CD4-positive, alpha-beta T cell treated with Interleukin-1 beta for 1 hour (primary cell): ENCODE results near the gene MSX2.
A peak's percentile ranks its signal among the peaks of the same experiment; 100 is the strongest.

Experiments used
- DNase-seq, 2 donors: peaks; one replicate each; pipeline ENCODE4 v3.0.0-alpha.2; 2020 to 2022

MSX2 gene

GRCh38 chr5:174724484-174725260, at the start of gene MSX2:
TSS of gene MSX2 (plus strand) at chr5:174724582. CDS start at chr5:174724660, 78 bp downstream.
- peak; percentile 17 to 21 for DNase-seq

- DNase-seq: no peak
Measured at GRCh38 chr5:174675110-174675509, 49.3 kb upstream of the MSX2 start.

- DNase-seq: no peak
Measured at GRCh38 chr5:174675916-174676315, 48.5 kb upstream of the MSX2 start.

GRCh38 chr5:174678107-174678506, 46.3 kb upstream of the MSX2 start:
- DNase-seq: no peak

- DNase-seq: no peak
Measured at GRCh38 chr5:174680901-174681565, 43.3 kb upstream of the MSX2 start.

GRCh38 chr5:174687503-174687902, 36.9 kb upstream of the MSX2 start:
- no peak for DNase-seq

GRCh38 chr5:174688441-174689354, 35.7 kb upstream of the MSX2 start:
- no peak for DNase-seq

GRCh38 chr5:174690271-174690670, 34.1 kb upstream of the MSX2 start:
- DNase-seq: no peak

- DNase-seq: no peak
Measured at GRCh38 chr5:174692381-174692780, 32.0 kb upstream of the MSX2 start.

- no peak for DNase-seq
Measured at GRCh38 chr5:174692982-174693422, 31.4 kb upstream of the MSX2 start.

GRCh38 chr5:174693697-174694385, 30.5 kb upstream of the MSX2 start:
- DNase-seq: no peak

GRCh38 chr5:174694611-174695010, 29.8 kb upstream of the MSX2 start:
- no peak for DNase-seq

- DNase-seq: no peak
Measured at GRCh38 chr5:174698156-174698555, 26.2 kb upstream of the MSX2 start.

GRCh38 chr5:174699131-174699530, 25.3 kb upstream of the MSX2 start:
- DNase-seq: no peak

GRCh38 chr5:174706997-174707572, 17.3 kb upstream of the MSX2 start:
- no peak for DNase-seq

GRCh38 chr5:174707671-174708070, 16.7 kb upstream of the MSX2 start:
- no peak for DNase-seq

- DNase-seq: no peak
Measured at GRCh38 chr5:174708476-174709207, 15.7 kb upstream of the MSX2 start.

- no peak for DNase-seq
Measured at GRCh38 chr5:174714751-174715150, 9.6 kb upstream of the MSX2 start.

GRCh38 chr5:174715804-174716203, 8.6 kb upstream of the MSX2 start:
- no peak for DNase-seq

GRCh38 chr5:174717826-174718455, 6.4 kb upstream of the MSX2 start:
- no peak for DNase-seq
